ENCODE measurements around the gene ZFP57. TPM values are rescaled to one million over a fixed set of nuclear protein-coding genes. Genes with fewer than 3 reads are reported as not detected.

The ZFP57 gene
- total and polyA plus RNA-seq, 8 donors = 0.08 TPM; not detected in 7

DNA sequence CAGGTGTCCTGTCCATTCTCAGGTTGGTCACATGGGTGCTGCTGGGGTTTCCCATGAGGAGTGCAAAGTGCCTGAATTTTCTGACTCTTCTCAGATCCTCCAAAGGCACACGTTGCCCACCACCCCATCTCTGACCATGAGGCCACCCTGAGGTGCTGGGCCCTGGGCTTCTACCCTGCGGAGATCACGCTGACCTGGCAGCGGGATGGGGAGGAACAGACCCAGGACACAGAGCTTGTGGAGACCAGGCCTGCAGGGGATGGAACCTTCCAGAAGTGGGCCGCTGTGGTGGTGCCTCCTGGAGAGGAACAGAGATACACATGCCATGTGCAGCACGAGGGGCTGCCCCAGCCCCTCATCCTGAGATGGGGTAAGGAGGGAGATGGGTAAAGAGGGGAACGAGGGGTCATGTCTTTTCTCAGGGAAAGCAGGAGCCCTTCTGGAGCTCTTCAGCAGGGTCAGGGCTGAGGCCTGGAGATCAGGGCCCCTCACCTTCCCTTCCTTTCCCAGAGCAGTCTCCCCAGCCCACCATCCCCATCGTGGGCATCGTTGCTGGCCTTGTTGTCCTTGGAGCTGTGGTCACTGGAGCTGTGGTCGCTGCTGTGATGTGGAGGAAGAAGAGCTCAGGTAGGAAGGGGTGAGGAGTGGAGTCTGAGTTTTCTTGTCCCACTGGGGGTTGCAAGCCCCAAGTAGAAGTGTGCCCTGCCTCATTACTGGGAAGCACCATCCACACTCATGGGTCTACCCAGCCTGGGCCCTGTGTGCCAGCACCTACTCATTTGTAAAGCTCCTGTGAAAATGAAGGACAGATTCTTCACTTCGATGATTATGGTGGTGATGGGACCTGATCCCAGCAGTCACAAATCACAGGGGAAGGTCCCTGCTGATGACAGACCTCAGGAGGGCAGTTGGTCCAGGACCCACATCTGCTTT is 44.3 kb upstream of the ZFP57 start:
- H3K27me3 ChIP-seq = no peaks in the 10 kb centered on the region
- H3K4me1 ChIP-seq = peaks cover 0 to 27% (median 22%) of the 10 kb centered on the region in 4 donors
- 87 to 92% (median 87%) methylated on average over 10 to 11 of the region's 11 CpGs for WGBS, 5 donors
- TF ChIP-seq POLR2A (IDR thresholded peaks at IDR 0.05) = no peak
- no peak for TF ChIP-seq EP300 (IDR thresholded peaks at IDR 0.05)
- no peak for TF ChIP-seq POLR2AphosphoS5 (IDR thresholded peaks at IDR 0.05)
- TF ChIP-seq, protein P1, sequence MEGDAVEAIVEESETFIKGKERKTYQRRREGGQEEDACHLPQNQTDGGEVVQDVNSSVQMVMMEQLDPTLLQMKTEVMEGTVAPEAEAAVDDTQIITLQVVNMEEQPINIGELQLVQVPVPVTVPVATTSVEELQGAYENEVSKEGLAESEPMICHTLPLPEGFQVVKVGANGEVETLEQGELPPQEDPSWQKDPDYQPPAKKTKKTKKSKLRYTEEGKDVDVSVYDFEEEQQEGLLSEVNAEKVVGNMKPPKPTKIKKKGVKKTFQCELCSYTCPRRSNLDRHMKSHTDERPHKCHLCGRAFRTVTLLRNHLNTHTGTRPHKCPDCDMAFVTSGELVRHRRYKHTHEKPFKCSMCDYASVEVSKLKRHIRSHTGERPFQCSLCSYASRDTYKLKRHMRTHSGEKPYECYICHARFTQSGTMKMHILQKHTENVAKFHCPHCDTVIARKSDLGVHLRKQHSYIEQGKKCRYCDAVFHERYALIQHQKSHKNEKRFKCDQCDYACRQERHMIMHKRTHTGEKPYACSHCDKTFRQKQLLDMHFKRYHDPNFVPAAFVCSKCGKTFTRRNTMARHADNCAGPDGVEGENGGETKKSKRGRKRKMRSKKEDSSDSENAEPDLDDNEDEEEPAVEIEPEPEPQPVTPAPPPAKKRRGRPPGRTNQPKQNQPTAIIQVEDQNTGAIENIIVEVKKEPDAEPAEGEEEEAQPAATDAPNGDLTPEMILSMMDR (IDR thresholded peaks at IDR 0.05) = no peak
- intact Hi-C loops (cut with DNase I; ENCODE audit: low total_unique reads) = no loop called here
- H3K4me3 ChIP-seq = peak overlapping the region in 3 of 4 donors; percentile 87 to 92 (median 90)
- peak overlapping the region in 1 of 5 donors; percentile 4 for H3K27ac ChIP-seq
- peaks cover 4 to 44% (median 36%) of the 10 kb centered on the region in 4 donors for H3K36me3 ChIP-seq
- DNase-seq = no peak
- no peaks in the 10 kb centered on the region for H3K9me3 ChIP-seq

DNA sequence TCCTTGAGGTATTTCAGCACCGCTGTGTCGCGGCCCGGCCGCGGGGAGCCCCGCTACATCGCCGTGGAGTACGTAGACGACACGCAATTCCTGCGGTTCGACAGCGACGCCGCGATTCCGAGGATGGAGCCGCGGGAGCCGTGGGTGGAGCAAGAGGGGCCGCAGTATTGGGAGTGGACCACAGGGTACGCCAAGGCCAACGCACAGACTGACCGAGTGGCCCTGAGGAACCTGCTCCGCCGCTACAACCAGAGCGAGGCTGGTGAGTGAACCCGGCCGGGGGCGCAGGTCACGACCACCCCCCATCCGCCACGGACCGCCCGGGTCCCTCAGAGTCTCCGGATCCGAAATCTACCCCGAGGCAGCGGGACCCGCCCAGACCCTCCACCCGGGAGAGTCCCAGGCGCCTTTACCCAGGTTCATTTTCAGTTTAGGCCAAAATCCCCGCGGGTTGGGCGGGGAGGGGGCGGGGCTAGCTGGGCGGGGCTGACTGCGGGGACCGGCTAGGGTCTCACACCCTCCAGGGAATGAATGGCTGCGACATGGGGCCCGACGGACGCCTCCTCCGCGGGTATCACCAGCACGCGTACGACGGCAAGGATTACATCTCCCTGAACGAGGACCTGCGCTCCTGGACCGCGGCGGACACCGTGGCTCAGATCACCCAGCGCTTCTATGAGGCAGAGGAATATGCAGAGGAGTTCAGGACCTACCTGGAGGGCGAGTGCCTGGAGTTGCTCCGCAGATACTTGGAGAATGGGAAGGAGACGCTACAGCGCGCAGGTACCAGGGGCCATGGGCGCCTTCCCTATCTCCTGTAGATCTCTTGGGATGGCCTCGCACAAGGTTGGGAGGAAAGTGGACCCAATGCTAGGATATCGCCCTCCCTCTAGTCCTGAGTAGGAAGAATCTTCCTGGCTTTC is 43.0 kb upstream of the ZFP57 start:
- 5 to 28% (median 6%) methylated on average over 13 to 76 of the region's 76 CpGs for WGBS, 5 donors
- H3K9me3 ChIP-seq = no peaks in the 10 kb centered on the region
- peaks cover 0 to 27% (median 22%) of the 10 kb centered on the region in 4 donors for H3K4me1 ChIP-seq
- H3K27ac ChIP-seq = peak overlapping the region; percentile 84 to 96 (median 89)
- intact Hi-C loops (cut with DNase I; ENCODE audit: low total_unique reads) = no loop called here
- H3K36me3 ChIP-seq = peaks cover 4 to 44% (median 36%) of the 10 kb centered on the region in 4 donors
- DNase-seq = peak; percentile 53 to 67
- no peak for TF ChIP-seq EP300 (IDR thresholded peaks at IDR 0.05)
- TF ChIP-seq POLR2A (IDR thresholded peaks at IDR 0.05) = no peak
- TF ChIP-seq, protein P1 (IDR thresholded peaks at IDR 0.05) = no peak
- TF ChIP-seq POLR2AphosphoS5 (IDR thresholded peaks at IDR 0.05) = no peak
- no peaks in the 10 kb centered on the region for H3K27me3 ChIP-seq
- H3K4me3 ChIP-seq = peak overlapping the region; percentile 87 to 92 (median 89)

DNA sequence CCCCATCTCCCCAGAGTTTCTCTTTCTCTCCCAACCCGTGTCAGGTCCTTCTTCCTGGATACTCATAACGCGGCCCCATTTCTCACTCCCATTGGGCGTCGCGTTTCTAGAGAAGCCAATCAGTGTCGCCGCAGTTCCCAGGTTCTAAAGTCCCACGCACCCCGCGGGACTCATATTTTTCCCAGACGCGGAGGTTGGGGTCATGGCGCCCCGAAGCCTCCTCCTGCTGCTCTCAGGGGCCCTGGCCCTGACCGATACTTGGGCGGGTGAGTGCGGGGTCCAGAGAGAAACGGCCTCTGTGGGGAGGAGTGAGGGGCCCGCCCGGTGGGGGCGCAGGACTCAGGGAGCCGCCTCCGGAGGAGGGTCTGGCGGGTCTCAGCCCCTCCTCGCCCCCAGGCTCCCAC is 42.3 kb upstream of the ZFP57 start, which contains the start of gene HLA-F:
Gene HLA-F (plus strand): TSS at position 173 of the 404 bp plus-strand sequence. CDS start 30 bp downstream, at position 203.
- 0 to 1% (median 1%) methylated on average over 14 to 26 of the region's 26 CpGs for WGBS, 5 donors
- TF ChIP-seq POLR2AphosphoS5 (IDR thresholded peaks at IDR 0.05) (peak; percentile 14 to 87 (median 81)), EP300 (IDR thresholded peaks at IDR 0.05) (no peak)
- Histone ChIP-seq H3K9me3 (no peaks in the 10 kb centered on the region), H3K27ac (peak within 1 kb of the TSS; percentile 84 to 96 (median 89)), H3K27me3 (no peaks in the 10 kb centered on the region), H3K4me1 (peaks cover 0 to 27% (median 22%) of the 10 kb centered on the region in 4 donors), H3K4me3 (peak within 1 kb of the TSS; percentile 87 to 92 (median 89)), H3K36me3 (peaks cover 4 to 42% (median 35%) of the 10 kb centered on the region in 4 donors)
- DNase-seq = peak; percentile 83 to 93
- intact Hi-C loops (cut with DNase I; ENCODE audit: low total_unique reads) = no loop called here

- intact Hi-C loops (cut with DNase I; ENCODE audit: low total_unique reads) = no loop called here
- WGBS, 5 donors = 8 to 29% (median 24%) methylated on average over 2 of the region's 2 CpGs
- TF ChIP-seq POLR2AphosphoS5 (IDR thresholded peaks at IDR 0.05) (no peak), POLR2A (IDR thresholded peaks at IDR 0.05) (no peak), EP300 (IDR thresholded peaks at IDR 0.05) (no peak)
- TF ChIP-seq, protein P1 (IDR thresholded peaks at IDR 0.05) = no peak
Measured at GRCh38 chr6:29720863-29721262, 39.9 kb upstream of the ZFP57 start.

More at GRCh38 chr6:29720863-29721262, 39.9 kb upstream of the ZFP57 start:
- H3K9me3 ChIP-seq = no peaks in the 10 kb centered on the region
- H3K4me3 ChIP-seq = no peak overlapping the region
- H3K36me3 ChIP-seq = peaks cover 4 to 18% (median 12%) of the 10 kb centered on the region in 4 donors
- no peak for DNase-seq
- peaks cover 0 to 23% (median 20%) of the 10 kb centered on the region in 4 donors for H3K4me1 ChIP-seq
- no peak overlapping the region for H3K27ac ChIP-seq
- H3K27me3 ChIP-seq = no peaks in the 10 kb centered on the region
